HG02610 (cell line): ENCODE results near the gene KRTAP2-1.
"Not testable (repeated sequence)": the region's sequence is repeated elsewhere in the genome, so short reads cannot be mapped to it uniquely, and the experiment has no call there.

ENCODE experiments used
- ATAC-seq: cut with Tn5 transposase; IDR thresholded peaks from one replicate; pipeline ENCODE4 v1.9.1; 2021; ENCODE audit warnings: mild to moderate bottlenecking, moderate library complexity; ENCODE audit not compliant: unreplicated experiment

KRTAP2-1 gene

GRCh38 chr17:41013606-41014005 is 33.5 kb downstream of the KRTAP2-1 start:
- ATAC-seq = no peak

GRCh38 chr17:41013181-41013580 is 33.9 kb downstream of the KRTAP2-1 start:
- no peak for ATAC-seq

GRCh38 chr17:41012326-41013120 is 34.6 kb downstream of the KRTAP2-1 start:
- ATAC-seq = no peak

GRCh38 chr17:41010441-41010840 is 36.7 kb downstream of the KRTAP2-1 start:
- ATAC-seq = no peak

- no peak for ATAC-seq
Measured at GRCh38 chr17:41009936-41010335, 37.2 kb downstream of the KRTAP2-1 start.

GRCh38 chr17:41009301-41009760 is 37.8 kb downstream of the KRTAP2-1 start:
- ATAC-seq = no peak

- ATAC-seq = no peak
Measured at GRCh38 chr17:41008811-41009210, 38.3 kb downstream of the KRTAP2-1 start, which contains the start of gene KRTAP3-1. TSS of gene KRTAP3-1 (minus strand) at chr17:41009128. CDS start at chr17:41009074, 54 bp downstream.

- ATAC-seq = no peak
Measured at GRCh38 chr17:41004397-41004796, 42.7 kb downstream of the KRTAP2-1 start.

GRCh38 chr17:41003926-41004325 is 43.2 kb downstream of the KRTAP2-1 start:
- no peak for ATAC-seq

- ATAC-seq = no peak
Measured at GRCh38 chr17:41002814-41003213, 44.3 kb downstream of the KRTAP2-1 start.

- no peak for ATAC-seq
Measured at GRCh38 chr17:41001795-41002194, 45.3 kb downstream of the KRTAP2-1 start.

GRCh38 chr17:40999563-40999962 is 47.6 kb downstream of the KRTAP2-1 start, which contains the start of gene KRTAP3-2:
TSS of gene KRTAP3-2 (minus strand) at chr17:40999906. CDS start at chr17:40999853, 53 bp downstream.
- ATAC-seq = not testable (repeated sequence)

- no peak for ATAC-seq
Measured at GRCh38 chr17:40997361-40997760, 49.8 kb downstream of the KRTAP2-1 start.

- no peak for ATAC-seq
Measured at GRCh38 chr17:40996829-40997228, 50.3 kb downstream of the KRTAP2-1 start.
